NCI-H526 treated with DMSO at 0.1 percent for 48 hours (cell line): Measurements from ENCODE around the gene AKAP8L.

Experiments used
- DNase-seq: peaks from one replicate; lab custom pipeline; 2025; lab: John Stamatoyannopoulos, UW

The AKAP8L gene

GRCh38 chr19:15432629-15433518 lies 14.1 kb upstream of the AKAP8L start:
- DNase-seq: peak; percentile 46

- DNase-seq: no peak
Observed at GRCh38 chr19:15432018-15432494, 13.3 kb upstream of the AKAP8L start.

- no peak for DNase-seq
Observed at GRCh38 chr19:15431396-15432017, 12.7 kb upstream of the AKAP8L start.

GRCh38 chr19:15430526-15431120 lies 11.8 kb upstream of the AKAP8L start:
- DNase-seq: no peak

GRCh38 chr19:15429825-15430467 lies 11.2 kb upstream of the AKAP8L start:
- DNase-seq: no peak

GRCh38 chr19:15428956-15429824 lies 10.4 kb upstream of the AKAP8L start:
- no peak for DNase-seq

GRCh38 chr19:15427991-15428471 lies 9.2 kb upstream of the AKAP8L start:
- no peak for DNase-seq

- no peak for DNase-seq
Observed at GRCh38 chr19:15427350-15427700, 8.5 kb upstream of the AKAP8L start.

- no peak for DNase-seq
Observed at GRCh38 chr19:15426485-15427349, 7.9 kb upstream of the AKAP8L start.

- DNase-seq: no peak
Observed at GRCh38 chr19:15425321-15425950, 6.6 kb upstream of the AKAP8L start.

GRCh38 chr19:15424692-15425272 lies 6.0 kb upstream of the AKAP8L start:
- no peak for DNase-seq

- DNase-seq: no peak
Observed at GRCh38 chr19:15424121-15424520, 5.3 kb upstream of the AKAP8L start.

- no peak for DNase-seq
Observed at GRCh38 chr19:15423130-15423529, 4.3 kb upstream of the AKAP8L start.

- DNase-seq: no peak
Observed at GRCh38 chr19:15422296-15423075, 3.7 kb upstream of the AKAP8L start.

GRCh38 chr19:15421721-15422260 lies 3.0 kb upstream of the AKAP8L start:
- DNase-seq: no peak

- DNase-seq: no peak
Observed at GRCh38 chr19:15421136-15421695, 2.4 kb upstream of the AKAP8L start.

- DNase-seq: no peak
Observed at GRCh38 chr19:15419413-15420025, 731 bp upstream of the AKAP8L start.

- DNase-seq: no peak
Observed at GRCh38 chr19:15418231-15418578, 583 bp downstream of the AKAP8L start.
